Adrenal gland (tissue), 12 donors: ENCODE results near the gene BRK1. TPM values are rescaled to one million over a fixed set of nuclear protein-coding genes. Genes with fewer than 3 reads are reported as not detected.

Experiments used
- DNase-seq, 7 donors: peaks; one replicate each; pipeline ENCODE4 v3.0.0-alpha.2; 2019 to 2020
- H3K27ac ChIP-seq, 5 donors: fragments of 200-600 bp; sonication (generic) in 4 of 5; 1 replicate in 3 of 5; 2 replicates in 2 of 5; pipeline versions ENCODE4 v1.5.1 to v1.8.0; 2016 to 2020; ENCODE audit warnings: mild to moderate bottlenecking in 1 of 5
- H3K27me3 ChIP-seq: fragments of 200-600 bp; 2 replicates; pipeline ENCODE4 v1.8.0; 2021
- H3K36me3 ChIP-seq, 2 donors: fragments of 200-600 bp; replicated peaks in 1 of 2; 1 replicate in 1 of 2; 2 replicates in 1 of 2; pipeline versions ENCODE4 v1.5.1 to v1.8.0; 2018 to 2022
- H3K4me1 ChIP-seq, 2 donors: fragments of 200-600 bp; replicated peaks in 1 of 2; 1 replicate in 1 of 2; 2 replicates in 1 of 2; pipeline versions ENCODE4 v1.5.1 to v1.8.0; 2018 to 2021
- H3K4me3 ChIP-seq, 4 donors: fragments of 200-600 bp; sonication (generic) in 3 of 4; one replicate each; pipeline ENCODE4 v1.5.1; 2016 to 2018
- H3K9me3 ChIP-seq, 3 donors: fragments of 200-600 bp; sonication (generic) in 1 of 3; replicated peaks in 1 of 3; 1 replicate in 2 of 3; 2 replicates in 1 of 3; pipeline versions ENCODE4 v1.5.1 to v1.8.0; 2016 to 2021
- POLR2A ChIP-seq, 2 donors: fragments of 450-650 bp; IDR thresholded peaks; one replicate each; pipeline ENCODE4 v1.6.1; 2017; ENCODE audit warnings: antibody characterized with exemption in 2 of 2, mild to moderate bottlenecking in 2 of 2, moderate library complexity in 1 of 2
- WGBS, 4 donors: extraction: QIAGEN DNeasy Blood & Tissue Kit in 2 of 4; methylation state at CpG; one replicate each; pipeline versions ENCODE4 v1.1.5 to v1.1.7; 2013 to 2017; 5-methylcytosine and 5-hydroxymethylcytosine counted together
- intact Hi-C, 2 donors: fragments of 100-400 bp; cut with DNase I; formaldehyde crosslinking; loops; one replicate each; pipeline versions ENCODE4 v1.14.1 to v1.15.0; 2022 to 2023
- polyA plus RNA-seq, 3 donors: library from polyadenylated mRNA; stranded (reverse); fragments of 200-250 nt in 2 of 3; fragments of 350-450 nt in 1 of 3; fragmentation: Illumina TruSeq in 1 of 3; extraction: RNeasy Lipid Tissue Mini Kit (QIAGEN cat#74804) in 1 of 3; gene quantifications; one replicate each; pipeline ENCODE4 v1.2.3, GENCODE V29; 2013 to 2014
- total RNA-seq, 9 donors: library from RNA; depleted of rRNA in 4 of 9; stranded (reverse); fragments of >200 nt in 4 of 9; fragments of 120-200 nt in 1 of 9; fragmentation: NEBNext Ultra II Directional in 1 of 9; extraction: Animal tissue kit (Norgen Biotek cat#: 25700) in 1 of 9; gene quantifications; one replicate each; pipeline versions ENCODE4 v1.1.0 to v1.2.4, GENCODE V29; 2013 to 2023
- TF ChIP-seq, protein P1 (sequence below), 6 experiments: fragments of 450-650 bp in 4 of 6; fragments of 200-600 bp in 2 of 6; sonication (generic) in 1 of 6; IDR thresholded peaks; 1 replicate in 5 of 6; 2 replicates in 1 of 6; pipeline versions ENCODE4 v1.5.1 to v1.8.0; 2016 to 2021; ENCODE audit warnings: antibody characterized with exemption in 6 of 6, mild to moderate bottlenecking in 2 of 6, moderate library complexity in 1 of 6
- donor health status: healthy with polysubstance abuse.
- donor health status: Bipolar disorder and iron deficiency.
- donor health status: DM: yes; HTN: yes; CAD: no.
- donor health status: DM: no; HTN: no; CAD: no.
- donor health status: DM: no; HTN: no; CAD: no.
- donor health status: DM: yes; HTN: yes; CAD: no.

The BRK1 gene
- total and polyA plus RNA-seq, 12 donors = 41.7 to 171 (median 109) TPM

- Histone ChIP-seq H3K27ac (peak overlapping the region in 3 of 5 donors; percentile 31 to 87 (median 77)), H3K27me3 (no peaks in the 10 kb centered on the region), H3K4me1 (peaks cover 8 to 26% of the 10 kb centered on the region in 2 donors), H3K36me3 (no peaks in the 10 kb centered on the region), H3K9me3 (no peaks in the 10 kb centered on the region), H3K4me3 (peak overlapping the region; percentile 9 to 74 (median 53))
- intact Hi-C loops = no loop called here
- WGBS, 4 donors = 0 to 1% (median 0%) methylated on average over 10 of the region's 10 CpGs
- no peak for DNase-seq
- TF ChIP-seq, protein P1, sequence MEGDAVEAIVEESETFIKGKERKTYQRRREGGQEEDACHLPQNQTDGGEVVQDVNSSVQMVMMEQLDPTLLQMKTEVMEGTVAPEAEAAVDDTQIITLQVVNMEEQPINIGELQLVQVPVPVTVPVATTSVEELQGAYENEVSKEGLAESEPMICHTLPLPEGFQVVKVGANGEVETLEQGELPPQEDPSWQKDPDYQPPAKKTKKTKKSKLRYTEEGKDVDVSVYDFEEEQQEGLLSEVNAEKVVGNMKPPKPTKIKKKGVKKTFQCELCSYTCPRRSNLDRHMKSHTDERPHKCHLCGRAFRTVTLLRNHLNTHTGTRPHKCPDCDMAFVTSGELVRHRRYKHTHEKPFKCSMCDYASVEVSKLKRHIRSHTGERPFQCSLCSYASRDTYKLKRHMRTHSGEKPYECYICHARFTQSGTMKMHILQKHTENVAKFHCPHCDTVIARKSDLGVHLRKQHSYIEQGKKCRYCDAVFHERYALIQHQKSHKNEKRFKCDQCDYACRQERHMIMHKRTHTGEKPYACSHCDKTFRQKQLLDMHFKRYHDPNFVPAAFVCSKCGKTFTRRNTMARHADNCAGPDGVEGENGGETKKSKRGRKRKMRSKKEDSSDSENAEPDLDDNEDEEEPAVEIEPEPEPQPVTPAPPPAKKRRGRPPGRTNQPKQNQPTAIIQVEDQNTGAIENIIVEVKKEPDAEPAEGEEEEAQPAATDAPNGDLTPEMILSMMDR (IDR thresholded peaks at IDR 0.05) = no peak
- TF ChIP-seq POLR2A (IDR thresholded peaks at IDR 0.05) = no peak
Measured at GRCh38 chr3:10116138-10116460, 624 bp downstream of the BRK1 start.

- H3K27me3 ChIP-seq = no peaks in the 10 kb centered on the region
- no peak for DNase-seq
- intact Hi-C loops = no loop called here
- no peak for TF ChIP-seq POLR2A (IDR thresholded peaks at IDR 0.05)
- TF ChIP-seq, protein P1 (IDR thresholded peaks at IDR 0.05) = no peak
- peak overlapping the region in 1 of 4 donors; percentile 74 for H3K4me3 ChIP-seq
- H3K4me1 ChIP-seq = peaks cover 8 to 26% of the 10 kb centered on the region in 2 donors
- no peaks in the 10 kb centered on the region for H3K36me3 ChIP-seq
- WGBS, 4 donors = 88 to 92% (median 89%) methylated on average over 4 of the region's 4 CpGs
- no peaks in the 10 kb centered on the region for H3K9me3 ChIP-seq
- H3K27ac ChIP-seq = no peak overlapping the region
Measured at GRCh38 chr3:10116928-10117327, 1.5 kb downstream of the BRK1 start.

- Histone ChIP-seq H3K36me3 (no peaks in the 10 kb centered on the region), H3K9me3 (no peaks in the 10 kb centered on the region)
- intact Hi-C loops = no loop called here
Measured at GRCh38 chr3:10119376-10119775, 3.9 kb downstream of the BRK1 start.

DNA sequence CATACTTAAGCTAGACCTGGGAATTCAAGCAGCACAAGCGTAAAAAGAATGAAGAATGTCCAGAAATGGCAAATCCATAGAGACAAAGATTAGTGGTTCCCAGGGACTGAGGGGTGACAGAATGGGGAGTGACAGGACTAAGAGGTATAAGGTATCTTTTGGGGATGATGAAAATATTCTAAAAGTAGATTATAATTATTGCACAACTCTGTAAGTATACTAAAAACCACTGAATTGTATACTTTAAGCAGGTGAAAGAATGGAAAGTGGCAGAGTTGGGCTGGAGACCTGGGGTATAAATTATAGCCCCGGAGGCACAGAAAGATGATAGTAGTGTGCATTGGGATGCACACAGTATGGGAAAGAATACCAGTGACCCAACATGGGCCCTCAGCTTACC lies 5.6 kb downstream of the BRK1 start:
- H3K4me1 ChIP-seq = peaks cover 5 to 22% of the 10 kb centered on the region in 2 donors
- intact Hi-C loops = no loop called here
- H3K27me3 ChIP-seq = no peaks in the 10 kb centered on the region
- 93 to 95% (median 95%) methylated on average over 2 of the region's 2 CpGs for WGBS, 4 donors
- TF ChIP-seq, protein P1 (IDR thresholded peaks at IDR 0.05) = no peak
- no peak for TF ChIP-seq POLR2A (IDR thresholded peaks at IDR 0.05)
- DNase-seq = no peak
- H3K36me3 ChIP-seq = peaks cover 0 to 10% of the 10 kb centered on the region in 2 donors
- H3K9me3 ChIP-seq = no peaks in the 10 kb centered on the region
- no peak overlapping the region for H3K27ac ChIP-seq
- no peak overlapping the region for H3K4me3 ChIP-seq

More at GRCh38 chr3:10119376-10119775, 3.9 kb downstream of the BRK1 start:
- Histone ChIP-seq H3K27me3 (no peaks in the 10 kb centered on the region), H3K4me1 (peaks cover 8 to 26% of the 10 kb centered on the region in 2 donors), H3K27ac (no peak overlapping the region), H3K4me3 (no peak overlapping the region)
- TF ChIP-seq, protein P1 (IDR thresholded peaks at IDR 0.05) = no peak
- no peak for TF ChIP-seq POLR2A (IDR thresholded peaks at IDR 0.05)
- 75 to 87% (median 83%) methylated on average over 4 of the region's 4 CpGs for WGBS, 4 donors
- no peak for DNase-seq
